H9 (cell line): ENCODE data around the gene ANK3. TPM values are rescaled to one million over a fixed set of nuclear protein-coding genes. Genes with fewer than 3 reads are reported as not detected.

Source experiments
- DNase-seq: peaks from one replicate; pipeline ENCODE4 v3.0.0-alpha.2; 2017
- H2AFZ ChIP-seq: one replicate; pipeline ENCODE4 v1.6.1; 2013; ENCODE audit warnings: mild to moderate bottlenecking, low read length, control low read depth, moderate library complexity
- H2AK5ac ChIP-seq: 2 replicates; pipeline ENCODE4 v1.6.1; 2013; ENCODE audit warnings: low read length, control low read depth, mixed read lengths; ENCODE audit not compliant: insufficient read length
- H2BK120ac ChIP-seq: one replicate; pipeline ENCODE4 v1.6.1; 2013; ENCODE audit warnings: low read depth, mild to moderate bottlenecking, low read length, control low read depth, inconsistent platforms; ENCODE audit not compliant: poor library complexity, severe bottlenecking
- H2BK12ac ChIP-seq: 2 replicates; pipeline ENCODE4 v1.6.1; 2013; ENCODE audit warnings: low read length, control low read depth, mixed read lengths, low read depth; ENCODE audit not compliant: insufficient read length
- H2BK15ac ChIP-seq: 2 replicates; pipeline ENCODE4 v1.6.1; 2013; ENCODE audit warnings: low read depth, low read length, control low read depth
- H2BK20ac ChIP-seq: one replicate; pipeline ENCODE4 v1.6.1; 2013; ENCODE audit warnings: low read depth, mild to moderate bottlenecking, low read length, control low read depth, inconsistent platforms; ENCODE audit not compliant: poor library complexity, severe bottlenecking
- H2BK5ac ChIP-seq: 2 replicates; pipeline ENCODE4 v1.6.1; 2013; ENCODE audit warnings: low read length, control low read depth, mixed read lengths; ENCODE audit not compliant: insufficient read length
- H3K14ac ChIP-seq: 2 replicates; pipeline ENCODE4 v1.6.1; 2013; ENCODE audit warnings: low read length, control low read depth; ENCODE audit not compliant: insufficient read depth
- H3K18ac ChIP-seq: 2 replicates; pipeline ENCODE4 v1.6.1; 2013; ENCODE audit warnings: low read depth, mild to moderate bottlenecking, mixed read lengths, low read length, control low read depth; ENCODE audit not compliant: insufficient read length
- H3K23ac ChIP-seq: 2 replicates; pipeline ENCODE4 v1.6.1; 2013; ENCODE audit warnings: low read length, control low read depth, mixed read lengths, low read depth; ENCODE audit not compliant: insufficient read length
- H3K23me2 ChIP-seq: 2 replicates; pipeline ENCODE4 v1.6.1; 2013; ENCODE audit warnings: low read depth, mild to moderate bottlenecking, mixed read lengths, low read length, control low read depth; ENCODE audit not compliant: insufficient read length, poor library complexity, severe bottlenecking
- H3K27ac ChIP-seq: 2 replicates; pipeline ENCODE4 v1.5.1; 2013; ENCODE audit warnings: low read length, control low read depth, mixed read lengths, low read depth; ENCODE audit not compliant: insufficient read length
- H3K27me3 ChIP-seq: 2 replicates; pipeline ENCODE4 v1.6.1; 2013; ENCODE audit warnings: low read length, control low read depth, inconsistent platforms; ENCODE audit not compliant: insufficient read depth
- H3K4ac ChIP-seq: 2 replicates; pipeline ENCODE4 v1.6.1; 2013; ENCODE audit warnings: low read depth, mild to moderate bottlenecking, control low read depth, inconsistent platforms, low read length, moderate library complexity
- H3K4me1 ChIP-seq: 2 replicates; pipeline ENCODE4 v1.6.1; 2013; ENCODE audit warnings: low read length, control low read depth, inconsistent platforms; ENCODE audit not compliant: insufficient read depth
- H3K4me2 ChIP-seq: 2 replicates; pipeline ENCODE4 v1.6.1; 2013; ENCODE audit warnings: low read length, control low read depth, mixed read lengths; ENCODE audit not compliant: insufficient read length, insufficient read depth
- H3K56ac ChIP-seq: 2 replicates; pipeline ENCODE4 v1.6.1; 2013; ENCODE audit warnings: low read depth, mild to moderate bottlenecking, mixed read lengths, low read length, control low read depth; ENCODE audit not compliant: insufficient read length
- H3K79me1 ChIP-seq: 2 replicates; pipeline ENCODE4 v1.6.1; 2013; ENCODE audit warnings: low read depth, mild to moderate bottlenecking, moderate library complexity, low read length, control low read depth, inconsistent platforms; ENCODE audit not compliant: insufficient read depth, poor library complexity, severe bottlenecking
- H3K79me2 ChIP-seq: 2 replicates; pipeline ENCODE4 v1.6.1; 2013; ENCODE audit warnings: low read length, control low read depth, inconsistent platforms; ENCODE audit not compliant: insufficient read depth
- H3K9ac ChIP-seq: 2 replicates; pipeline ENCODE4 v1.6.1; 2013; ENCODE audit warnings: low read length, control low read depth, mixed read lengths; ENCODE audit not compliant: insufficient read length; ENCODE audit errors: extremely low read depth
- H3K9me3 ChIP-seq: one replicate; pipeline ENCODE4 v1.6.1; 2013; ENCODE audit warnings: low read depth, low read length, inconsistent platforms; ENCODE audit not compliant: control insufficient read depth
- H3T11ph ChIP-seq: one replicate; pipeline ENCODE4 v1.6.1; 2013; ENCODE audit warnings: mild to moderate bottlenecking, low read length, control low read depth, inconsistent platforms
- H4K20me1 ChIP-seq: one replicate; pipeline ENCODE4 v1.6.1; 2013; ENCODE audit not compliant: control insufficient read depth, insufficient read length, insufficient read depth
- H4K5ac ChIP-seq: 2 replicates; pipeline ENCODE4 v1.6.1; 2013; ENCODE audit warnings: low read depth, mild to moderate bottlenecking, mixed read lengths, low read length, control low read depth; ENCODE audit not compliant: insufficient read length
- H4K8ac ChIP-seq: replicated peaks from 2 replicates; pipeline ENCODE4 v1.6.1; 2013; ENCODE audit warnings: low read length, control low read depth, mixed read lengths, low read depth; ENCODE audit not compliant: insufficient read length
- H4K91ac ChIP-seq: 2 replicates; pipeline ENCODE4 v1.6.1; 2013; ENCODE audit warnings: low read depth, mild to moderate bottlenecking, moderate library complexity, mixed read lengths, low read length, control low read depth; ENCODE audit not compliant: insufficient read length
- H3K27ac Mint-ChIP-seq, 3 experiments: 2 replicates in 2 of 3; 3 replicates in 1 of 3; pipeline ENCODE4 v1.8.0; 2020 to 2021; ENCODE audit warnings: mixed read lengths in 3 of 3, mild to moderate bottlenecking in 1 of 3, moderate library complexity in 1 of 3
- H3K27me3 Mint-ChIP-seq: 2 replicates; pipeline ENCODE4 v1.8.0; 2021; ENCODE audit warnings: low read depth, mild to moderate bottlenecking, moderate library complexity, mixed read lengths
- H3K36me3 Mint-ChIP-seq, 3 experiments: 2 replicates in 2 of 3; 3 replicates in 1 of 3; pipeline ENCODE4 v1.8.0; 2020 to 2021; ENCODE audit warnings: low read depth in 3 of 3, mixed read lengths in 3 of 3; ENCODE audit not compliant: insufficient read depth in 1 of 3
- H3K4me1 Mint-ChIP-seq, 2 experiments: 2 replicates each; pipeline ENCODE4 v1.8.0; 2020; ENCODE audit warnings: mixed read lengths in 2 of 2
- H3K4me3 Mint-ChIP-seq, 2 experiments: 2 replicates in 1 of 2; 3 replicates in 1 of 2; pipeline ENCODE4 v1.8.0; 2020 to 2021; ENCODE audit warnings: mild to moderate bottlenecking in 2 of 2, mixed read lengths in 2 of 2, moderate library complexity in 1 of 2
- H3K9me3 Mint-ChIP-seq, 2 experiments: 2 replicates in 1 of 2; 3 replicates in 1 of 2; pipeline ENCODE4 v1.8.0; 2020; ENCODE audit warnings: mild to moderate bottlenecking in 2 of 2, mixed read lengths in 2 of 2, moderate library complexity in 1 of 2
- CTCF ChIP-seq: fragments of 200-600 bp; sonication (generic); conservative IDR thresholded peaks from 3 replicates; pipeline ENCODE4 v1.8.0; 2021; ENCODE audit warnings: antibody characterized with exemption, mild to moderate bottlenecking
- WGBS: extraction: QIAGEN DNeasy Blood & Tissue Kit; methylation state at CpG from one replicate; pipeline ENCODE4 v1.1.7; 2013; ENCODE audit warnings: missing lambda C conversion rate, low lambda C conversion rate, mixed read lengths; ENCODE audit not compliant: insufficient read length; ENCODE audit errors: extremely low coverage; 5-methylcytosine and 5-hydroxymethylcytosine counted together
- total RNA-seq: library from RNA; stranded (reverse); gene quantifications from 2 replicates; pipeline ENCODE4 v1.2.1, GENCODE V29; 2021

The ANK3 gene
- total RNA-seq, 1 experiment from 2014 or later: 59.6 TPM

DNA sequence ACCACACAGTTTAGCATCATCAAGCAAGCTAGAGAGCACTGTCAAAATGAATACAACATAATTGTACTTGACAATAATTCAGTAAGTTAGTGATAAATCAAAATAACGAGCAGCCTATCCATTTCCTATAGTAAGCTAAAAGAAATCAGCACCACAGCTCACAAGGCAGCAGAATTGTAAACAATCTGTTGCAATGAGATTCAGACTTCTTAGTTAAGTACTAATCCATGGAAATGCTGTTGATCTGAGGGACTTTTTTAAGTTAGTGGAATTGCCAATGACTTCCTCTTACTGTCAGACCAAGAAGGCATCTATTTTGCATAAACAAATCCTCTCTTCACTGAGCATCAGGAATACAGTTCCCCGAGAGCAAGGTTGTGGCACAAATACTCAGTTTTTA, 346.8 kb downstream of the ANK3 start:
- H4K5ac ChIP-seq: no peak overlapping the region
- no CpG with 5 or more reads among the region's 2 CpGs for WGBS

More for the DNA sequence above, 346.8 kb downstream of the ANK3 start:
- Mint-ChIP-seq H3K27ac (no peak overlapping the region; a peak in 1 of 7 replicates), H3K27me3 (no peaks in the 10 kb centered on the region), H3K9me3 (no peaks in the 10 kb centered on the region), H3K36me3 (no peaks in the 10 kb centered on the region; a peak in 2 of 7 replicates), H3K4me3 (no peak overlapping the region), H3K4me1 (peaks cover 13 to 27% of the 10 kb centered on the region in 2 experiments)
- H2AK5ac ChIP-seq: no peak overlapping the region
- H2BK20ac ChIP-seq: no peak overlapping the region
- H4K20me1 ChIP-seq: no peaks in the 10 kb centered on the region
- no peak for TF ChIP-seq CTCF
- H2AFZ ChIP-seq: no peak overlapping the region
- no peak overlapping the region for H3K4ac ChIP-seq
- no peaks in the 10 kb centered on the region for H3K9me3 ChIP-seq
- no peak for DNase-seq
- no peaks in the 10 kb centered on the region for H3K23me2 ChIP-seq
- no peak overlapping the region for H3K56ac ChIP-seq
- H3K27ac ChIP-seq: no peak overlapping the region
- no peaks in the 10 kb centered on the region for H3K79me1 ChIP-seq
- H2BK5ac ChIP-seq: no peak overlapping the region
- H3K4me1 ChIP-seq: no peaks in the 10 kb centered on the region
- H3K4me2 ChIP-seq: no peak overlapping the region
- H2BK120ac ChIP-seq: no peak overlapping the region
- no peak overlapping the region for H4K8ac ChIP-seq
- H3T11ph ChIP-seq: no peak overlapping the region
- no peak overlapping the region for H3K9ac ChIP-seq
- H3K14ac ChIP-seq: no peak overlapping the region
- H3K18ac ChIP-seq: no peak overlapping the region
- no peak overlapping the region for H3K23ac ChIP-seq
- H2BK15ac ChIP-seq: no peak overlapping the region
- H3K79me2 ChIP-seq: no peaks in the 10 kb centered on the region
- no peak overlapping the region for H2BK12ac ChIP-seq
- H3K27me3 ChIP-seq: no peaks in the 10 kb centered on the region
- H4K91ac ChIP-seq: no peak overlapping the region
